Activated effector memory CD4-positive, alpha-beta T cell treated with anti-CD3 and anti-CD28 coated beads, Interleukin-2, amount 50 U/mL, for 16 hours (primary cell): ENCODE results near the gene BNC2.

Experiments
- DNase-seq: peaks from one replicate; pipeline ENCODE4 v3.0.0-alpha.2; 2020

The BNC2 gene

GRCh38 chr9:16434526-16434925 lies 435.9 kb downstream of the BNC2 start:
- no peak for DNase-seq

DNA sequence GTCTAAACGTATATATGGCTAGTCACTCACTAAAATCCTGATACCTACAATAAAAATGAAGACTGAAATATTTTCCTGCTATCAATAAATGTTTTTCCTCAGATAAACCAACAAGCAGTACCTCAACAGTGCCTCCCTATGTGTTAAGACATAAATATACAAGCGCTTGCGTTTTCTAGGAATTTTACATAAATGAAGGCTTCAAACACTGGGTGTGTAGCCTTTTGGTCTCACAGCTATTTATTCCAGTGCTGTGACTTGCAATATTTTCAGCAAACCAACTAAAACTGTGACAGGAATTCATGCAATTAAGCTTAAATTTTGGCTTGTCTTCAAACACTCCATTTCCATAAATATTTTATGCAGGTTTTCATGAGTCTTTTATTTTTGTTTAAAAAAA lies 437.0 kb downstream of the BNC2 start:
- no peak for DNase-seq

DNA sequence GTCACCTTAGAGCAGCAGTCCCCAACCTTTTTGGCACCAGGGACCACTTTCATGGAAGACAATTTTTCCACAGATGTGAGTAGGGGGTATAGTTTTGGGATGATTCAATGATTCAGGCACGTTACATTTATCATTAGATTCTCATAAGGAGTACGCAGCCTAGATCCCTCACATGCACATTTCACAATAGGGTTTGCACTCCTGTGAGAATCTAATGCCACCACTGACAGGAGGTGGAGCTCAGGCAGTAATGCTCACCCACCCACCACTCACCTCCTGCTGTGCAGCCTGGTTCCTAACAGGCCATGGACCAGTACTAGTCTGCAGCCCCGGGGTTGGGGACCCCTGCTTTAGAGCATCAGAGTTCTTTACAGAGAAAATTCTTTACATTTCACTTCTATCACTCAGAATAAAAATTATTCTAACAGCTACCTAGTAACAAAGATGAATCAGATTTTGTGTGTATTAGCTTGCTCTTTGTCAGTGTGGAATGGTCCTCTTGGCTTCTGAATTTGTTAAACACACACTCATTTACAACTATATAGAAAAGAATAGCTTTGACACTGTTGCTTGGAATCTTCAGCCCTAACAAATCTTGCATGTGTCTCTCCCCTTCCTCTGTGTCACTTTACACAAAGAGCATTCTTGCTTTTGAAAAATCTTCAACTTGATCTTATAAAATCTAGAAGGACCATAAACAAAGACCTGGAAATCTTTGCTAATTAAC lies 438.6 kb downstream of the BNC2 start:
- DNase-seq = no peak

- no peak for DNase-seq
Measured at GRCh38 chr9:16429671-16430070, 440.8 kb downstream of the BNC2 start.

DNA sequence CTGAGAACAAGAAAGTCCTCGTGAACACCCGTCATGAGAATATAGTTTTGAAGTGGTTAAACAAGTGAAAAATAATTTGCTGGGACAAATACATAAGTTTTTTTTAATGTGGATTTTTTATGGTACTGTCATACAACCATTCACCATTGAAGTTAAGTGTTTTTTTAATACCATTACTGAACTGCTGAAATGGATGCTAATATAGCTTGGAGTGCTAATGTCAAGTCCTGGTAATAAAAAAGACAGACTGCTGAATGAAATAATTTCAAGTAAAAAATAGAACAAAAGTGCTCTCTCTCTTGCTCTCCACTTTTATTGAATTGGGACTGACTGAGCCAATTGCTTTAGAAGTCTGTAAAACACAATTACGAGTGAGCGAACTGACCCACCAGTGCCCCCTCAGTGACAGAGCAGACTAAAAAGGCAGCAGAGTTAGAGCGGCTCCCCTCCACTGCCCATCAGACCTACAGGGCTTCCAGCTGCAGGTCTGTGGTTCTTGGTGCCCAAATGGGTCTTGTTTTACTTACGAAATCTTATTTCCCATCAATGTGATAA lies 442.5 kb downstream of the BNC2 start:
- no peak for DNase-seq

- DNase-seq = no peak
Measured at GRCh38 chr9:16426716-16427115, 443.8 kb downstream of the BNC2 start.

DNA sequence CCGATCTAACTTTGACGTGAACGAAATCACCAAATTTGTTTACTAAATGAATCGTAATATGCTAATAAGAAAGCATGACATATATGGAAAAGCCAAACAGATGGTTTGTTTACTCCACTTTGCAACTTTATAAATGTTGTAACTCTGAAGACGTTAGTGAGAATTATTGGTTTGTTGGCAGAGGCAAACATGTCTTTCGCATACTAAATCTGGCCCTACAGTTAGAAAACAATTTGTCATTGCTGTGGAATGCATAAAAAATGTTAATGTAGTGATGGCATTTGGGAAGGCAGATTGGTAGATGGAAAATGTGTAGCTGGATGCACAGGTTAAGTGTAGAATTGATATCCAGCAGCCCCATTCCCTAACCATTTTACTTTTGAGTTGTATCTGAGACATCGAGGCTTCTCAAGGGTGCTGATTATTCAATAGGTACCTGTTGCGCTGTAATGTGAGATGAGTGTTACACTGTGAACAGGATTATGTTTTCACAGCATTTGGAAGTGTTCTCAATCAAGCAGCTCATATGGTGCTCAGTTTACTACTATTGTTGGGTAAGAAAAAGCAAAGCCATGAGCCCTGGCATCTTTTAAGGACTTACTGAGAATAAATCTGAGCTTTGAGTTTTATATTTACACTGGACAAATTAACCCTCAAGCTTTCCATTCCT lies 444.8 kb downstream of the BNC2 start:
- DNase-seq = no peak

DNA sequence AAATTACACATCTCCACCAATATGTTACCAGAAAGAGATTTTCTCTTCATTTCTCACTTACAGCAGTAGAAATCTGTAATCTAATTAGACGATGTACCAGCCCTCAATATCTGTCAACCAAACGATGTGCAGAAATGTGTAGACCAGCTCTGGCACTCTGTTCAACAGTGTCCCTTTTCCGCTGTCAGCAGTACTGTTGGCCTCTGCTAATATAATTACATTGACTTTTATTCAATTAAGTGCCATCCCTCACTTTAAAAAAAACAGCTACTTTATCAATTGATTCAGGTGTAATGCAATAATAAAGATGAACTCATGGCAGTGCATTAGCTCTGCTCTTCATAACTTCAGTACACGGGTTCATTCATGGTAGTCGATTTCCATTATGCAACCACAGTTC lies 448.4 kb downstream of the BNC2 start:
- DNase-seq = no peak

DNA sequence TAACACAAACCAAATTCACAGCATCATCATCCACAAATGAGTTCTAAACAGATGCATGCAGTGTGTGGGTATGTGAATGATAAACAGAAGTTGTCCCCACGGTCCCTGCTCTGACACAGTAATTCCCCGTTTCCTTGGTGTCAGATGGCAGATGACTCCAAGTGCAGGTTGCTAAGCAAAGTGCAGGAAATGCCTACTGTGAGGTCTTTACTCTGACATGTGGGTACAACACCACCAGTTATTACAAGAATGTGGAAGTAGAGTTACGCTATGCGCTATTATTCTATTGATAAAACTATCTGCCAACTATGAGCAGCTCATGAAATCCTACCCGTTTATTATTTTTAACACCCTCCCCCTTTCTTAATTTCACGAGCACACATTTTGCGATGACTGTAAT lies 448.9 kb downstream of the BNC2 start:
- no peak for DNase-seq

DNA sequence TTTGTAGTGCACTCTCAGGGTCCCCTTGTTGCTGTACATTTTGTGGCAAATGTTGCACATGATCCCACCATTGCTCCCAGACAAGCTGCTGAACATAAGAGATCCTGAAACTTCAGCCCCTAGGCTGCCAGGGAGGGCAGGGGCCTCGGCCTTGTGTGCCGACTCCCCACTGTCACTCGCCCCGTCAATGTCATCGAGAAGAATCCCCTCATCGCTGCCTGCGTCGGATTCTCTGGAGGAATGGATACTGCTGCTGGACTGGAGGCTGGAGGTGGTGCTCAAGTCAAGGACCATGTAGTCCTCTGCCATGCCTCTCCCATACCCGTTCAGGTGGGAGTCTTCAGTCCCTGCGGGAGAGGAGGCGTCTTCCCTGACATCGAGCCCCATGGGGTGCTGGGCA lies 451.3 kb downstream of the BNC2 start:
- DNase-seq = no peak

DNA sequence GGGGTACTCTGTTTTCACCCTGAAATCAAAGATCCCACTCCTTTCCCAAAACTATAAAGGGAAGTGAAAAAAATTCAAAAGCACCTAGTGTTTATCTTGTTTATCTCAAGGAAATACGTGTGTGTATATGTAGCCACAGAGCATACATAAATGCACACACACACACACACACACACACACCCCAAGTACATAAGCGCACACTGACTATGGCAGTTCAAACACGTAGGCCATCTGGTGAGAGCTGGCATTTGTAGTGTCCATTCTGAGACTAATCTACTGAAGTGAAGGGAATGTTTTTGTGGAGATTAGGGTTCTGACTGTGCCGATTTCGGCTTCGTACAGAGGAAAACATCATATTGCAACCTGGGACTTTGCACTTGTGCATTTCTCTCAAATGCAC lies 451.7 kb downstream of the BNC2 start:
- no peak for DNase-seq

DNA sequence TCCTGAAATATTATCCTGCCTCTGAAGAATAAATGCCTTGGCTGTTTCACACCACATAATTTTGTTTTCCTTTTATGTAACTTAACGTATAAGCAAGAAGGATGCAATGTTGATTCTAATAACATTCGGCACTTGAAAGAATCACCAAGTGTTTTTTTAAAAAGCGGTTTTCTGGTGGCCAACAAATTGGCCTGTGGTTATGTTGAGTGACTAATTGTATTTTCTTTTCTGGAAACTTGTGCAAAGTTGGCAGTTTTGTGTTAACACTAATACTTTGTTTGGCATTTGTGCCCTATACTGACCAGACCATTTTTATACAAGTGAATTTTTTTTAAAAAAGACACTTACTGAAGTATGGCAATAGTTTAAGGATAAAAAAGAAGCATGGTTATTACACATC lies 452.7 kb downstream of the BNC2 start:
- DNase-seq = no peak

DNA sequence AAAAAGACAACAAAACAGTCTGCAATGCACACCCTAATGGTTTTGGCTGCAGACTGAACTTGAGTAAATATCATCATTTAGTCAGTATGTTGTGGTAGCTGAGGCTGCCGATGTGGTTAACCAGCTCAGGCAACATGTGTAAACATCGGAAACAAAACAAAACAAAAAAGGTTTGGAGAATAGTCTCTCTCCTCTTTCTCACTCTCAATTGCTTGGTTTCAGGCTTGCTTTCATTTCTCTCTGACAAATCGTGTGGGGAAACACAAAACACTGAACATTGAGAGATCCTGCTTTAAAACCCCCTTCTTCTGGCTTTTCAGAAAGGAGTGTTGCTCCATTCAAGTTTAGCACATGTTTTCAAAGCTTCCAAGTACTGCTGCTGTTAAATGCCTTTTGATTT lies 453.3 kb downstream of the BNC2 start:
- no peak for DNase-seq

GRCh38 chr9:16414451-16414850 lies 456.0 kb downstream of the BNC2 start:
- DNase-seq = no peak

- DNase-seq = no peak
Measured at GRCh38 chr9:16413509-16414016, 456.9 kb downstream of the BNC2 start.

DNA sequence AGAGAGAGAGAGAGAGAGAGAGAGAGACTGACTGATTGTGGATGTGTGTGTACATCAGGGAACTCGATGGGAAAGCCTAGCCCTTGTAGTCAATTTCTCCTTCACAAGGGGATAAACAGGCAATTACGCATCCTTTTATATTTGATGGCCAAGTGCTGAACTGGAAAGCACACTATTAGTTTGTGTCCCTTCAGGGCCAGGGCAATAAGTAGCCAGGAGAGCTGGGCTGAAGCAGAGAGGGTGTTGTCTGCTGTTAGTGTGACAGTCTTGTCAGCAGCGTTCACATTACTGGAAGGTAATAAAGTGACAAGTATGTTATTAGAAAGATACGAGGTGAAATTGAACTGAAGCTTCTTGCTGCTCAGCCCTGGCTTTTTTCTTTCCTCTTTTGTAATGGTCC lies 457.7 kb downstream of the BNC2 start:
- DNase-seq = no peak

GRCh38 chr9:16411311-16411710 lies 459.2 kb downstream of the BNC2 start:
- DNase-seq = no peak

- no peak for DNase-seq
Measured at GRCh38 chr9:16410601-16411280, 459.7 kb downstream of the BNC2 start.

- DNase-seq = no peak
Measured at GRCh38 chr9:16407617-16408016, 462.9 kb downstream of the BNC2 start.

DNA sequence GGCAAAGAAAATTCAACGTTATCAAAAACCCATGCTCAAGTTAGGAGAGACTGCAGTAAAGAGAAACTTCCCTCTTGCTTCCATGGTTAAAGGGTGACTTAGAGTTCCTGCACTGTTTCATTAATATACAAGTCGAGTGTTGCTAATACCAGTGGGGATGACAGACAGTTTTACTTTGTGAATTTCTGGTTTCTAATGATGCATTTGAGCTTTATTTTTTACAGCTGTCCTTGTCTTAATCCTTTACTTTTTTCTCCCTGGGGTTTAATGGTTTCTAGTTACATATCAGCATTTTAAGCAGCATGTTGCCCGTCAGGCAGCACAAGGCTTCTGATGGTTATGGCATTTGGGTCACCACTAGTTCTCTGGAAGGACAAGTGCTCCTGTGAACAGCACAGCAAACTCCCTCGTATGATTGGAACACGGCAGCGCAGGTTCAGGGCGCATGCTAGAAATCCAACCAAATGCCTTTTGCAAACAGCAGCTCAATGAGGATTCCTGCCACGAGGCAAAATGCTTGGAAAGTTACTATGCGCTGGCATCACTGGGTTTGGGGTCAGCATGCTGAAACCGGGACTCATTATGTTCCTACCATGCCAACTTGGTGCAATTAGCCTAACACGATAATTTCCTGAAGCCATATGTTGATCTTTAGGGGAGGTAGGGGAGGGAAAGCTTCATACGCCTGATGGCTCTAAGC lies 463.8 kb downstream of the BNC2 start:
- no peak for DNase-seq

DNA sequence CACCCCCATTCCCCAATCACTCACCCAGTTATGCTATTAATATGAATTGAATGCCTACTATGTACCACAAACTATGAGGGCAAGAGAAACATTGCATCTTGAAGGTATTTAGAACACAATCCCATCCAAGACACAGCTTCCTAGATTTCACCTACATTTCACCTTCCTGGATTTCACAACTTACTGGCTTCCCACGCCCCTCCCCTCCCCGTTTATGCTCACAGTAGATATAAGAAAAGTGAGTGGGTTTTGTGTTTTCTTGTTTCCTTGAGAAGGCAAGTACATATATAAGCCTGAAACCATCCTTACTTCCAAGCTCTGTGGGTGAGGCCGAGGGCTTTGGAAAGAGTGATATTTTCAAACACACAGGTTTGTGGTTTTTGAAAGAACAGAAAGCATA lies 465.0 kb downstream of the BNC2 start:
- DNase-seq = no peak

DNA sequence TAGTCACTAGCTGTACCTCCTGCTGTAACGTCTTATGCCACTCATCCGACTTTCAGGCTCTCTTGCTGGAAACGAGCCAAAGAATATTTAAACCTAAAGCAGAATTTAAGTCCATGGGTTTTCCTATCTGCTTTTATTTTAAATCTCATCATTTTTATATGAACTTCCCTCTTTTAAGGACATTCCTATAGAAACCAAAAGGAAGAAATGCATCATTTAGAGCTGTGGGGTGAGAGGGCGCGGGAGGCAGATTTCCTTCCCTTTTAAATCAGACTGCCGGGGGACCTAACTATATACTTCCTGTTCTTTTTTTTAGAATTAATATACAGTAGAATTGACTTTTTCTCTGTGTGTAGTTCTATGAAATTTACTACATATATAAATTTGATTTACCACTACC lies 468.8 kb downstream of the BNC2 start:
- no peak for DNase-seq

GRCh38 chr9:16398691-16399090 lies 471.8 kb downstream of the BNC2 start:
- DNase-seq = no peak
